Pancreas (tissue), 10 donors: ENCODE results near the gene CATSPER3. TPM values are rescaled to one million over a fixed set of nuclear protein-coding genes. Genes with fewer than 3 reads are reported as not detected.

Experiments used
- ATAC-seq, 4 donors: fragments of 200-7000 bp; cut with Tn5 transposase; one replicate each; pipeline versions ENCODE4 v1.8.0 to v1.9.1; 2020; ENCODE audit warnings: mild to moderate bottlenecking in 4 of 4, moderate library complexity in 4 of 4
- DNase-seq, 6 donors: peaks; one replicate each; pipeline ENCODE4 v3.0.0-alpha.2; 2020
- FAIRE-seq: peaks from 2 replicates; lab custom pipeline; 2012; peaks lifted over from hg19 to GRCh38; lab: Jason Lieb, UNC
- H3K27ac ChIP-seq, 4 donors: fragments of 200-600 bp; sonication (generic); 1 replicate in 3 of 4; 2 replicates in 1 of 4; pipeline versions ENCODE4 v1.5.0 to v1.8.0; 2020
- H3K27me3 ChIP-seq, 4 donors: fragments of 200-600 bp; one replicate each; pipeline ENCODE4 v1.8.0; 2021
- H3K36me3 ChIP-seq, 3 donors: fragments of 200-600 bp; sonication (generic) in 1 of 3; one replicate each; pipeline versions ENCODE4 v1.5.0 to v1.8.0; 2020 to 2021
- H3K4me1 ChIP-seq, 3 donors: fragments of 200-600 bp; one replicate each; pipeline ENCODE4 v1.8.0; 2021
- H3K4me3 ChIP-seq, 4 donors: fragments of 200-600 bp; sonication (generic) in 2 of 4; one replicate each; pipeline versions ENCODE4 v1.5.0 to v1.8.0; 2020 to 2021
- H3K9me3 ChIP-seq, 4 donors: fragments of 200-600 bp; one replicate each; pipeline ENCODE4 v1.8.0; 2021
- CTCF ChIP-seq, 4 donors: fragments of 200-600 bp; sonication (generic) in 3 of 4; IDR thresholded peaks; one replicate each; pipeline versions ENCODE4 v1.5.0 to v1.8.0; 2021; ENCODE audit warnings: antibody characterized with exemption in 4 of 4
- WGBS, 2 donors: extraction: QIAGEN DNeasy Blood & Tissue Kit; methylation state at CpG; one replicate each; pipeline ENCODE4 v1.1.7; 2013; 5-methylcytosine and 5-hydroxymethylcytosine counted together
- intact Hi-C, 3 donors: fragments of 100-400 bp; cut with DNase I; formaldehyde crosslinking; loops; one replicate each; pipeline versions ENCODE4 v1.11.1 to v1.14.2; 2022
- polyA plus RNA-seq, 2 donors: library from polyadenylated mRNA; stranded (reverse); fragments of 200-250 nt; gene quantifications; one replicate each; pipeline ENCODE4 v1.2.3, GENCODE V29; 2013
- total RNA-seq, 6 donors: library from RNA; stranded (reverse); fragmentation: NEBNext Ultra II Directional in 4 of 6; extraction: Animal tissue kit (Norgen Biotek cat#: 25700) in 4 of 6; gene quantifications; one replicate each; pipeline versions ENCODE4 v1.2.1 to v1.2.4, GENCODE V29; 2021 to 2023
- donor health status: healthy with polysubstance abuse.
- donor health status: DM: no; HTN: no; CAD: no; lungs with moderate emphysema.
- donor health status: DM: no; HTN: no; CAD: no.
- donor health status: control.
- donor health status: control.
- donor health status: Bipolar disorder and iron deficiency.
- donor health status: DM: yes; HTN: yes; CAD: no.
- donor health status: DM: no; HTN: no; CAD: no.
- donor health status: DM: no; HTN: no; CAD: no.
- donor health status: DM: yes; HTN: yes; CAD: no.

CATSPER3 gene
- total and polyA plus RNA-seq, 8 donors = 0.29 to 2.2 (median 0.65) TPM

GRCh38 chr5:135012951-135013391, 45.3 kb downstream of the CATSPER3 start:
- Histone ChIP-seq H3K27me3 (no peaks in the 10 kb centered on the region), H3K4me1 (peaks cover 7 to 10% (median 7%) of the 10 kb centered on the region in 3 donors), H3K4me3 (no peak overlapping the region), H3K27ac (no peak overlapping the region), H3K36me3 (no peaks in the 10 kb centered on the region), H3K9me3 (no peaks in the 10 kb centered on the region)
- FAIRE-seq (no peak), DNase-seq (peak in 1 of 6 donors; percentile 53), ATAC-seq (peak in 1 of 4 donors; percentile 15)
- intact Hi-C loops = no loop called here
- no peak for TF ChIP-seq CTCF (IDR thresholded peaks at IDR 0.05)
- 78 to 79% methylated on average over 5 of the region's 5 CpGs for WGBS, 2 donors

GRCh38 chr5:135013445-135013844, 45.7 kb downstream of the CATSPER3 start:
- FAIRE-seq (no peak), DNase-seq (peak in 2 of 6 donors; percentile 8 to 45), ATAC-seq (no peak)
- H3K4me3 ChIP-seq = no peak overlapping the region
- no peaks in the 10 kb centered on the region for H3K9me3 ChIP-seq
- no peaks in the 10 kb centered on the region for H3K27me3 ChIP-seq
- intact Hi-C loops = no loop called here
- no peak for TF ChIP-seq CTCF (IDR thresholded peaks at IDR 0.05)
- peaks cover 7 to 10% (median 7%) of the 10 kb centered on the region in 3 donors for H3K4me1 ChIP-seq
- 94 to 97% methylated on average over 7 of the region's 7 CpGs for WGBS, 2 donors
- no peak overlapping the region for H3K27ac ChIP-seq
- no peaks in the 10 kb centered on the region for H3K36me3 ChIP-seq

GRCh38 chr5:135013947-135014570, 46.4 kb downstream of the CATSPER3 start:
- Histone ChIP-seq H3K36me3 (no peaks in the 10 kb centered on the region), H3K4me3 (no peak overlapping the region), H3K4me1 (peaks cover 7 to 10% (median 7%) of the 10 kb centered on the region in 3 donors), H3K27ac (no peak overlapping the region), H3K27me3 (no peaks in the 10 kb centered on the region), H3K9me3 (no peaks in the 10 kb centered on the region)
- intact Hi-C loops = no loop called here
- TF ChIP-seq CTCF (IDR thresholded peaks at IDR 0.05) = no peak
- ATAC-seq = peak; percentile 94 to 98 (median 96)
- WGBS, 2 donors = 33% methylated on average over 10 of the region's 10 CpGs
- no peak for FAIRE-seq
- DNase-seq = peak; percentile 62 to 84 (median 75)

GRCh38 chr5:135015942-135016341, 48.2 kb downstream of the CATSPER3 start:
- no peaks in the 10 kb centered on the region for H3K9me3 ChIP-seq
- no peak for TF ChIP-seq CTCF (IDR thresholded peaks at IDR 0.05)
- ATAC-seq = no peak
- WGBS, 2 donors = 91% methylated on average over 6 of the region's 6 CpGs
- no peak for FAIRE-seq
- no peaks in the 10 kb centered on the region for H3K27me3 ChIP-seq
- intact Hi-C loops = no loop called here
- peak in 1 of 6 donors; percentile 3 for DNase-seq
- H3K4me3 ChIP-seq = no peak overlapping the region
- H3K4me1 ChIP-seq = peaks cover 7 to 10% (median 7%) of the 10 kb centered on the region in 3 donors
- H3K27ac ChIP-seq = no peak overlapping the region
- H3K36me3 ChIP-seq = no peaks in the 10 kb centered on the region

GRCh38 chr5:135016861-135017290, 49.2 kb downstream of the CATSPER3 start:
- ATAC-seq (no peak), DNase-seq (peak in 3 of 6 donors; percentile 4 to 42 (median 34)), FAIRE-seq (no peak)
- Histone ChIP-seq H3K27ac (no peak overlapping the region), H3K9me3 (no peaks in the 10 kb centered on the region), H3K27me3 (no peaks in the 10 kb centered on the region), H3K36me3 (no peaks in the 10 kb centered on the region), H3K4me1 (peaks cover 7 to 10% (median 7%) of the 10 kb centered on the region in 3 donors), H3K4me3 (no peak overlapping the region)
- WGBS, 2 donors = 89% methylated on average over 11 of the region's 11 CpGs
- no peak for TF ChIP-seq CTCF (IDR thresholded peaks at IDR 0.05)
- intact Hi-C loops = no loop called here
